Brain pericyte (primary cell): ENCODE measurements around the gene DNAJC4.

Source experiments
- DNase-seq: peaks from one replicate; pipeline ENCODE4 v3.0.0-alpha.2; 2012; ENCODE audit warnings: low read depth, low spot score

The DNAJC4 gene

DNA sequence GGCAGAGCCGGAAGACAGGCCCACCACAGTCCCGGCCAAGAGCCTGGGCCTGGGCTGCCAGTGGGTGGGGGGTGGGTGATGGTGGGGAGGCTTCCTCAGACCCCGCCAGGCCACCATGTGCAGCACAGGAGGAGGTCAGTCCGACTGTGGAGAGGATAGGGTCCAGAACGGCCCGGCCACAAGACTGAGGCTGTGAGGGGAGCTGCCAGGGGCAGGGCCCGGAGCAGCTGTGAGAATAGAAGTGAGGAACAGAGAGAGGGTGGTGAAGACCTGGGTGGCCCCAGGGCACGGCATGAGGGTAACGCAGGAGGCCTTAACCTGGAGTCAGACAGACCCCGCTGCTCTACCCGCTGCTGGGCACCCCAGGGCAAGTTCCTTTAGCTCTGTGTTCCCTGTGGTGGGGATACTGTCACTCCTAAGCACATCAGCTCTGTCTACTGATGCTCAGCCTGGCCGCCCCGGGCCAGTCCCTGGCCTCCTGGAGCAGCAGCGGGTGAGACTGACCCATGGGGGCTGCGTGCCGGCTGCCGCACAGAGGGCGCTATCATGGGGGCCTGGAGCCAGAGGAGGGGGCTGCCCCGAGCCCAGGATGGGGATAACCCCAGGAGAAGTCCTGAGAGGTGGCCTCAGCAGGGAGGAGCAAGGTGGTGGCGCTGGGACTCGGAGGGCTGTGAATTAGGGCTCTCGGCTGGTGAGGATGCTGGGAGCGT is 22.1 kb upstream of the DNAJC4 start:
- no peak for DNase-seq

DNA sequence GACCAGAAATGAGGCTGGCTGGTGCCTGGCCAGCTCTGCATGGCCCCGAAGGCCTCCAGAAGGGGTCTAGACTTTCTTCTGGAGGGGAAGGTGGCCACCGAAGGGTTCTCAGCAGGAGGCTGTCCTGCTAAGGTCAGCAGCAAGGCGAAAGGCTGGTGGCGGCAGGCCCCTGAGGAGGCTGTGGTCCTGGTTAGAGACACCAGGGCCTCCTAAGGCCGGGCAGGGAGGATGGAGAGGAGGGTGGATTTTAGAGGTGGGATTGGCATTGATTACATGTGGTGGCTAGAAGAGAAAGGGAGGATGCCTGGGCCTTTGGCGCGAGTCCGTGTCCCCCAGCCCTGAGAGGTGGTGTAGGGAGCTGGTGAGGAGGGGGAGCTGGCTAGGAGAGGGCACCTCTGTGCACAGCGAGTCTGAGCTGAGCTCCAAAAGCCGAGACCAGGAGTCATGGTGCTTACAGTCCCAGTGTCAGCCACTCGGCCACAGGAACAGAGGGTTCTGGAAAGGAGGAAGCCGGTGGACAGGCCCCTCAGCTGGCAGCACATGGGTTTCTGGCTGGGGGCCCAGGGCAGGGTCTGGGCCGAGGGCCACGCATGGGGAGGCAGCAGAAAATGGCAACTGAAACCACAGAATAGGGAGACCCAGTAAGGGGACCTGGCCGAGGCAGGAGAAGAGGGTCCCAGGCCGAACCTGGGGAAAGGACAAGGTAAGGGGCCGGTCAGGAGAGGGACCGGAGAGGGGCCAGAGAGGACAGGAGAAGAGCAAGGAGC is 21.4 kb upstream of the DNAJC4 start:
- DNase-seq, result no peak

- no peak for DNase-seq
Measured at GRCh38 chr11:64209563-64209843, 20.8 kb upstream of the DNAJC4 start.

- no peak for DNase-seq
Measured at GRCh38 chr11:64210301-64211020, 19.9 kb upstream of the DNAJC4 start.

DNA sequence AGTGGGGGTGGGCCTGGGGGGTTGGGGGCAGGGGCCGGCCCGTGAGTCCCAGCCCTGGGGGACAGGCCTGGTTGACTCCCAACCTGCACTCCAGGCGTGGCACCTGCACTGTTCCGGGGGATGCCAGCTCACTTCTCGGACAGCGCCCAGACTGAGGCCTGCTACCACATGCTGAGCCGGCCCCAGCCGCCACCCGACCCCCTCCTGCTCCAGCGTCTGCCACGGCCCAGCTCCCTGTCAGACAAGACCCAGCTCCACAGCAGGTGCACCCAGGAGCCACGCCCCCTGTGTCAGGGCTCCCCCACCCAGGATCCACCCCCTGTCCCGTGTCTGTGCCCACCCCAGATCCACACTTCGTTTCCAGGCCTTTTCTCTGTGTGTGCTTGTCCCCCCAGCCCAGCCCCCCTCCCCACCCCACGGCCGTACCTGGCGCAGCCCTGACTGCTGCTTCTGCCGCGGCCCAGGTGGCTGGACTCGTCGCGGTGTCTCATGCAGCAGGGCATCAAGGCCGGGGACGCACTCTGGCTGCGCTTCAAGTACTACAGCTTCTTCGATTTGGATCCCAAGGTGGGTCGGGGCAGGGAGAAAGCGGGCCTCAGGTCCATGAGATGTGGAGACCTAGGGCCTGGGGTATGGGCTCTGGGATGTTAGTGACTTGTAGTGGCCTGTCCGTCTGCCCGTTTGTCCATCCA is 19.0 kb upstream of the DNAJC4 start:
- DNase-seq, result no peak

- DNase-seq, result no peak
Measured at GRCh38 chr11:64216879-64217278, 13.5 kb upstream of the DNAJC4 start.

GRCh38 chr11:64218628-64219353 is 11.6 kb upstream of the DNAJC4 start:
- no peak for DNase-seq

DNA sequence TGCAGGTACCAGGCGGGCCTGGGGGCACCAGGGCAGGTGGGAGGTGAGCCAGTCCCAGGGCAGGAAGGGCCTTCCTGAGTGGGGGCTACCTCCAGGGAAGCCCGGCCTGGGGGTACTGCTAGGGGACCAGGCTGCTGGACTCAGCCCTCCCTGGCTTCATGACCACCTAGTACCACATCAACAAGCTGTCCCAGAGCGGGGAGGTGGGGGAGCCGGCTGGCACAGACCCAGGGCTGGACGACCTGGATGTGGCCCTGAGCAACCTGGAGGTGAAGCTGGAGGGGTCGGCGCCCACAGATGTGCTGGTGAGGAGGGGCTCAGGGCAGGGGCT is 11.0 kb upstream of the DNAJC4 start:
- DNase-seq, result no peak

- DNase-seq, result no peak
Measured at GRCh38 chr11:64219755-64220154, 10.6 kb upstream of the DNAJC4 start.

DNA sequence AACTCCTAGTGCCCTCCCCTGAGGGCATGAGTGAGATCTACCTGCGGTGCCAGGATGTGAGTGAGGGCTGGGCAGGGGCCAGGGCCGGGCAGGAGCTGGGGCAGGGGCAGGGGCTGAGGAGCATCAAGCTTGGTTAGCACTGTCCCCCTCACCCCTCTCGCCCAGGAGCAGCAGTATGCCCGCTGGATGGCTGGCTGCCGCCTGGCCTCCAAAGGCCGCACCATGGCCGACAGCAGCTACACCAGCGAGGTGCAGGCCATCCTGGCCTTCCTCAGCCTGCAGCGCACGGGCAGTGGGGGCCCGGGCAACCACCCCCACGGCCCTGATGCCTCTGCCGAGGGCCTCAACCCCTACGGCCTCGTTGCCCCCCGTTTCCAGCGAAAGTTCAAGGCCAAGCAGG is 10.1 kb upstream of the DNAJC4 start:
- DNase-seq, result no peak

GRCh38 chr11:64220798-64221197 is 9.6 kb upstream of the DNAJC4 start:
- no peak for DNase-seq

DNA sequence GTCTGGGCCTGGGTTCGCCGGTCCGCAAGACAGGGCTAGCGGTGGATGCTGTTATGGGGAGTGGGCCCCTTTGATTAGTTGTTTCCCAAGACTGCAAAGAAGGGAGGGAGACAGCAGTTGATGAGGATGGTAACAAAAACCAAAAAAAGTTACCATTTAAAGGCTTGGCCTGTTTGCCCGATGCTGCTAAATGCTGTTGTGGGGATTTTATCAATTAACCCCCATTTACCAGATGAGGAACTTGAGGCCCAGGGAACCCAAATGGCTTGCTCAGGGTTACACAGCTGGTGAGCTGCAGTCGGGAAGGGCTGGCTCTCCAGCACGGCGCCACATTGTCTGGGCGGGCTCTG is 7.7 kb upstream of the DNAJC4 start:
- no peak for DNase-seq

GRCh38 chr11:64223001-64223651 is 7.2 kb upstream of the DNAJC4 start:
- DNase-seq, result no peak

DNA sequence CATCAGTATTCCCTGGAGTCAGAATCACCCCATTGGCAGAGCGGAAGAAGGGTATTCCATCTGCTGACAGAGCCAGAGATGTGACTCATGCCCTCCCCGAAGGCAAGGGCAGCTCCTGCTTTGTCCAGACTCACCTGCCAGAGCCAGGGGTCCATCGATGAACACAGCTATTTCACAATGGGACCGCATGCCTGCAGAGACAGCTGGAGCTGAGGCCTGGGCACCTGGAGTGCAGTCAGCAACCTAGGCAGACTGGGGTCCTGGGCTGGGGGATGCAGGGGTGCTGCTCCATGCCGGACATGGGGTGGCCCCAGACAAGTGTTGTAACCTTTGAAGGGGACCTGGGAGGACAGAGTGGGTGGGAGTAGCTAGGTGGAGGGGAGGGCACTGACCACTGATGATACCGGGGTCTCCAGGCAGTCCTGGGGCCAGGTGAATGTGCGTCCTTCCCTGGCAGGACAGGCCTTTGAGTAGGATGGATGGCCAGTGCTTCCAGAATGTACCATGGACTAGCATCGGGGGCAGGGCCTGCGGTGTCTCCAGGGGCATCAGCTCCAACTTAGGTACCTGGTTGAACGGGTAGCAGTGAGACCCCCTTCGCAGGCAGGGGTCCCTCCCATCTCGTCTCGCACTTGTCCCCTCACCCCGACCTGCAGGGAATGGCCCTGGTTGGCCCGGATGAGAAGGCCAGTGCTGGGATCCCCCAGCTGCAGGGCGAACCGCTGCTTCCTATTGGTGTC is 6.0 kb upstream of the DNAJC4 start:
- no peak for DNase-seq

DNA sequence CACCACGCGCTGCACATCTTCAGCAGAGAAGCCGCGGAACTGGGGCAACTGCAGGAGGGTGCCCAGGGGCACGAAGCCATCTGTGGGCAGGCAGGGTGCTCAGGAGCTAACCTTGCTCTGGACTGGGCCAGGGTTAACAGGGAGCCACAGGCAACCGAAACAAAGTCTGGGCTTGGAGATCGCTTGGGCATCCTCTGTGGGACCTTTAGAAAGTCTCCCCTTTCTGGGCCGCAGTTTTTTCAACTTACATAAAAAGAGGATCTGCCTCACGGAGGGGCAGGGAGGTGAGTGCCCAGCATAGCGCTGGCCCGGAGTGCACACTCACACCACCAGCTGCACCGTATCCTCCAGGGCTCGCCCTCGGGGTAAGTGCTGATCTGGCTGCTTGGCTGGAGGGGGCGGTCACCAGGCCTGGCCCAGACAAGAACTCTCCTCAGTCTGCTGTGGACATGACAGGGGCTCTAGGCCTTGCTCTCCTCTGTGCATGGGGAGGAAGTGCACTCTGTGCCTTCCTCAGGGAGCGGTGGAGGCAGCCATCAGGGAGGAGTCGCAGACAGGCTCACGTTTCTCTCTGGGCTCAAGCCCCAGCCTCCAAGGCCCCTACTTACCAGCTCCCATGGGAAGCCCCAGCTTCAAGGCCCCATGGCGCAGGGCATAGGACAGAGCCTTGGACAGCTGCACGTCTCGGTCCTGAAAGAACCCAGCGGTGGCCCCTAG is 5.3 kb upstream of the DNAJC4 start:
- DNase-seq, result no peak

DNA sequence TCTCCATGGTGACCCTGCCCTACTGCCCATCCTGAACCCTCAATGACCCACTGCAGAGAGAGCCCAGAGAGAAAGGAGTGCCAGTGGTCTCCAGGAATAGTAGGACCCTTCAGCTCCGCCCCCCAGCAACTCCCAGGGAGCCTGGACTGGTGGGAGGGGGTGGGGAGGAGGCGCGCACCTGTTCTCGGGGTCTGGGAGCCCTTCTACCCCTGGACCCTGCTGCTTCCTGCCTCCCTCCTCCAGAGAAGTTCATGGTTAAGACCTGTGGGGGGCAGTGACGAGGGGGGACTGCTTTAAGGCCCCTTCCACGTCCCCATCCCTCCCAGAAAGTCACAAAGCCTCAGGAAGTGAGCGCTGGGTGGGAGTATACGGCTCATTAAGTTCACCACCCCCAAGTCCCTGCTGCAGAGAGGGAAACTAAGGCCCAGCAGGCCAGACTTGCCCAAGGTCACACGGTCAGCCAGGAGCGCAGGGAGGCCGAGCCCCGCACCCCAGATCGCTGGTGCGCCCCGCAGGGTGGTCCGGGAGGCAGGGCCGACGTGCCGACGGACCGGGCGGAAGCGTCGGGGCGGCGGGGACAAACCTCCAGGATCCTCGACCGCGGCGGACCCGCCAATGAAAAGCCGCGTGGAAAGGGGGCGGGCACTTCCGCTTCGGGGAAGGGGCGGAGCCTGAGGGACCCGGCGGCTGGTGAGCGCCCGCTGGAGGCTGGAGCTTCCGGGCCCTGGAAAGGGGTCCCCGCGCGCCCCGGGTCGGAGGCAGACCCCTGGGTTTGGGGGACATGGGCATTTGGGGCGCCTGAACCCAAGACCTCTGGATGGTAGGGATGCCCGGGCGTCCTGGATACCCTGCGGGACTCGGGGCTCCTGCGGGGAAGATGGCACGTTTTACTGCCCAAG is 4.5 kb upstream of the DNAJC4 start, which contains the start of the genes NUDT22 and TRPT1:
TSS of gene NUDT22 (plus strand) at position 667 of the 899 bp plus-strand sequence. CDS start 379 bp downstream, outside the sequence.
TSS of gene TRPT1 (minus strand) at position 579 of the 899 bp plus-strand sequence. CDS start at position 253, 326 bp downstream.
- no peak for DNase-seq

- no peak for DNase-seq
Measured at GRCh38 chr11:64226507-64227051, 3.8 kb upstream of the DNAJC4 start.

DNA sequence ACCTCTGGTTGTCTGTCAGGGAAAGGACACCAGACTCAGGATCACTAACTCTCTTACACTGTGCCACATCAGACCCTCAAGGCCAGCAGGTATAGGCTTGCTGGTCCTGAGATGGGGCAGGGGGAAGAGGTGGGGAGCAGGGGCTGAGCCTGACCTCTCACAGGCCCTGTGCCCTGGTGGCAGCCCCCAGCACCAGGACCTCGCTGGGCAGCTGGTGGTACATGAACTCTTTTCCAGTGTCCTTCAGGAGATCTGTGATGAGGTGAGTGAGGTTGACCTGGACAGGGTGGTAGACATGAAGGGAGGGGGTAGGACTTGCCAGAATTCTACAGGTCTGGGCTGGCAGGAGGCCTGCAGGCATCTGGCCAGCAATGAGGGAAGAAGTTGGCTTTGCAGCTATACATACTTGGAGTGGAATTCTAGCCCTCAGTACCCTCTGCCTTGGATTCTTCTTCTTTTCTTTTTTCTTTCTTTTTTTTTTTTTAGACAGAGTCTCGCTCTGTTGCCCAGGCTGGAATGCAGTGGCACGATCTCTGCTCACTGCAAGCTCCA is 2.9 kb upstream of the DNAJC4 start:
- DNase-seq, result no peak
